NCI-H82 (cell line): Measurements from ENCODE around the gene FAAH.

Experiments
- DNase-seq: peaks from one replicate; lab custom pipeline; 2025; lab: John Stamatoyannopoulos, UW

Gene FAAH

GRCh38 chr1:46401154-46401913 is 7.2 kb downstream of the FAAH start:
- DNase-seq = no peak

- peak; percentile 74 for DNase-seq
Observed at GRCh38 chr1:46401964-46402626, 8.0 kb downstream of the FAAH start.

GRCh38 chr1:46403916-46404315 is 9.8 kb downstream of the FAAH start:
- DNase-seq = peak; percentile 90

- no peak for DNase-seq
Observed at GRCh38 chr1:46404482-46405196, 10.5 kb downstream of the FAAH start.

- DNase-seq = no peak
Observed at GRCh38 chr1:46405197-46405555, 11.1 kb downstream of the FAAH start.

GRCh38 chr1:46405724-46406123 is 11.6 kb downstream of the FAAH start:
- no peak for DNase-seq

- DNase-seq = peak; percentile 44
Observed at GRCh38 chr1:46406881-46407608, 12.9 kb downstream of the FAAH start.

GRCh38 chr1:46407636-46408035 is 13.5 kb downstream of the FAAH start:
- no peak for DNase-seq

GRCh38 chr1:46408356-46409062 is 14.4 kb downstream of the FAAH start:
- DNase-seq = no peak

GRCh38 chr1:46409063-46409372 is 14.9 kb downstream of the FAAH start:
- no peak for DNase-seq

GRCh38 chr1:46410156-46411009 is 16.3 kb downstream of the FAAH start:
- no peak for DNase-seq

- DNase-seq = no peak
Observed at GRCh38 chr1:46411010-46411405, 16.9 kb downstream of the FAAH start.

- no peak for DNase-seq
Observed at GRCh38 chr1:46411601-46412341, 17.7 kb downstream of the FAAH start.

- DNase-seq = no peak
Observed at GRCh38 chr1:46412893-46413595, 18.9 kb downstream of the FAAH start.

- peak; percentile 60 for DNase-seq
Observed at GRCh38 chr1:46413596-46413985, 19.5 kb downstream of the FAAH start.

- no peak for DNase-seq
Observed at GRCh38 chr1:46415514-46415913, 21.4 kb downstream of the FAAH start.

- no peak for DNase-seq
Observed at GRCh38 chr1:46418976-46419375, 24.9 kb downstream of the FAAH start.

- DNase-seq = no peak
Observed at GRCh38 chr1:46420533-46420915, 26.4 kb downstream of the FAAH start.

GRCh38 chr1:46421739-46422138 is 27.6 kb downstream of the FAAH start:
- DNase-seq = no peak
